ENCODE data around the gene MAPK4.

Gene MAPK4

GRCh38 chr18:50674307-50674980 lies 114.6 kb downstream of the MAPK4 start:
- Histone ChIP-seq H2AFZ (ENCODE audit: low read depth, low read length) (no peak overlapping the region), H3K4me1 (ENCODE audit: insufficient read depth, low read length) (no peaks in the 10 kb centered on the region), H3K4me3 (ENCODE audit: low read depth in 1 of 2, low read length in 2 of 2) (no peak overlapping the region), H4K20me1 (ENCODE audit: insufficient read depth, low read length) (no peaks in the 10 kb centered on the region), H3K79me2 (ENCODE audit: insufficient read depth, low read length) (no peaks in the 10 kb centered on the region), H3K9ac (ENCODE audit: low read depth, low read length) (no peak overlapping the region), H3K36me3 (ENCODE audit: insufficient read depth, low read length) (no peaks in the 10 kb centered on the region), H3K27ac (ENCODE audit: low read length) (no peak overlapping the region), H3K9me3 (ENCODE audit: insufficient read depth, low read length, severe bottlenecking) (no peaks in the 10 kb centered on the region), H3K27me3 (ENCODE audit: insufficient read depth, low read length, poor library complexity) (no peaks in the 10 kb centered on the region), H3K4me2 (ENCODE audit: insufficient read depth, low read length) (no peak overlapping the region)
- ATAC-seq (ENCODE audit: insufficient read depth, low read depth): no peak
- DNase-seq: no peak
- TF ChIP-seq EZH2 (IDR thresholded peaks at IDR 0.05; ENCODE audit: borderline replicate concordance, low read depth, low read length, severe bottlenecking): no peak
- TF ChIP-seq, protein P1, sequence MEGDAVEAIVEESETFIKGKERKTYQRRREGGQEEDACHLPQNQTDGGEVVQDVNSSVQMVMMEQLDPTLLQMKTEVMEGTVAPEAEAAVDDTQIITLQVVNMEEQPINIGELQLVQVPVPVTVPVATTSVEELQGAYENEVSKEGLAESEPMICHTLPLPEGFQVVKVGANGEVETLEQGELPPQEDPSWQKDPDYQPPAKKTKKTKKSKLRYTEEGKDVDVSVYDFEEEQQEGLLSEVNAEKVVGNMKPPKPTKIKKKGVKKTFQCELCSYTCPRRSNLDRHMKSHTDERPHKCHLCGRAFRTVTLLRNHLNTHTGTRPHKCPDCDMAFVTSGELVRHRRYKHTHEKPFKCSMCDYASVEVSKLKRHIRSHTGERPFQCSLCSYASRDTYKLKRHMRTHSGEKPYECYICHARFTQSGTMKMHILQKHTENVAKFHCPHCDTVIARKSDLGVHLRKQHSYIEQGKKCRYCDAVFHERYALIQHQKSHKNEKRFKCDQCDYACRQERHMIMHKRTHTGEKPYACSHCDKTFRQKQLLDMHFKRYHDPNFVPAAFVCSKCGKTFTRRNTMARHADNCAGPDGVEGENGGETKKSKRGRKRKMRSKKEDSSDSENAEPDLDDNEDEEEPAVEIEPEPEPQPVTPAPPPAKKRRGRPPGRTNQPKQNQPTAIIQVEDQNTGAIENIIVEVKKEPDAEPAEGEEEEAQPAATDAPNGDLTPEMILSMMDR (IDR thresholded peaks at IDR 0.05; ENCODE audit: borderline replicate concordance, extremely low read depth, low read length, poor library complexity, severe bottlenecking): no peak

GRCh38 chr18:50675043-50675442 lies 115.2 kb downstream of the MAPK4 start:
- Histone ChIP-seq H3K4me2 (ENCODE audit: insufficient read depth, low read length) (no peak overlapping the region), H4K20me1 (ENCODE audit: insufficient read depth, low read length) (no peaks in the 10 kb centered on the region), H3K36me3 (ENCODE audit: insufficient read depth, low read length) (no peaks in the 10 kb centered on the region), H3K79me2 (ENCODE audit: insufficient read depth, low read length) (no peaks in the 10 kb centered on the region), H3K9ac (ENCODE audit: low read depth, low read length) (no peak overlapping the region), H3K4me3 (ENCODE audit: low read depth in 1 of 2, low read length in 2 of 2) (no peak overlapping the region), H3K9me3 (ENCODE audit: insufficient read depth, low read length, severe bottlenecking) (no peaks in the 10 kb centered on the region), H3K27me3 (ENCODE audit: insufficient read depth, low read length, poor library complexity) (no peaks in the 10 kb centered on the region), H3K27ac (ENCODE audit: low read length) (no peak overlapping the region), H3K4me1 (ENCODE audit: insufficient read depth, low read length) (no peaks in the 10 kb centered on the region), H2AFZ (ENCODE audit: low read depth, low read length) (no peak overlapping the region)
- DNase-seq (no peak), ATAC-seq (ENCODE audit: insufficient read depth, low read depth) (no peak)
- TF ChIP-seq, protein P1 (IDR thresholded peaks at IDR 0.05; ENCODE audit: borderline replicate concordance, extremely low read depth, low read length, poor library complexity, severe bottlenecking): no peak
- TF ChIP-seq EZH2 (IDR thresholded peaks at IDR 0.05; ENCODE audit: borderline replicate concordance, low read depth, low read length, severe bottlenecking): no peak

GRCh38 chr18:50678651-50679050 lies 118.8 kb downstream of the MAPK4 start:
- H3K36me3 ChIP-seq (ENCODE audit: insufficient read depth, low read length): no peaks in the 10 kb centered on the region
- no peak for ATAC-seq (ENCODE audit: insufficient read depth, low read depth)
- DNase-seq: no peak
- H3K27me3 ChIP-seq (ENCODE audit: insufficient read depth, low read length, poor library complexity): no peaks in the 10 kb centered on the region
- no peak overlapping the region for H3K27ac ChIP-seq (ENCODE audit: low read length)
- H2AFZ ChIP-seq (ENCODE audit: low read depth, low read length): no peak overlapping the region
- H4K20me1 ChIP-seq (ENCODE audit: insufficient read depth, low read length): no peaks in the 10 kb centered on the region
- no peak overlapping the region for H3K4me2 ChIP-seq (ENCODE audit: insufficient read depth, low read length)
- H3K9me3 ChIP-seq (ENCODE audit: insufficient read depth, low read length, severe bottlenecking): no peaks in the 10 kb centered on the region
- H3K79me2 ChIP-seq (ENCODE audit: insufficient read depth, low read length): no peaks in the 10 kb centered on the region
- TF ChIP-seq, protein P1 (IDR thresholded peaks at IDR 0.05; ENCODE audit: borderline replicate concordance, extremely low read depth, low read length, poor library complexity, severe bottlenecking): no peak
- no peak for TF ChIP-seq EZH2 (IDR thresholded peaks at IDR 0.05; ENCODE audit: borderline replicate concordance, low read depth, low read length, severe bottlenecking)
- H3K9ac ChIP-seq (ENCODE audit: low read depth, low read length): no peak overlapping the region
- no peak overlapping the region for H3K4me3 ChIP-seq (ENCODE audit: low read depth in 1 of 2, low read length in 2 of 2)
- H3K4me1 ChIP-seq (ENCODE audit: insufficient read depth, low read length): no peaks in the 10 kb centered on the region

All from DND-41 (cell line).